SK-N-MC (cell line): ENCODE results near the gene ZCCHC7.

ENCODE experiments used
- EZH2 ChIP-seq: fragments of 200-600 bp; sonication (generic); IDR thresholded peaks from one replicate; pipeline ENCODE4 v1.6.1; 2017; ENCODE audit warnings: antibody characterized with exemption
- POLR2AphosphoS5 ChIP-seq: IDR thresholded peaks from 2 replicates; pipeline ENCODE4 v1.6.1; 2012; ENCODE audit warnings: mild to moderate bottlenecking, low read depth, low read length, borderline replicate concordance

DNA sequence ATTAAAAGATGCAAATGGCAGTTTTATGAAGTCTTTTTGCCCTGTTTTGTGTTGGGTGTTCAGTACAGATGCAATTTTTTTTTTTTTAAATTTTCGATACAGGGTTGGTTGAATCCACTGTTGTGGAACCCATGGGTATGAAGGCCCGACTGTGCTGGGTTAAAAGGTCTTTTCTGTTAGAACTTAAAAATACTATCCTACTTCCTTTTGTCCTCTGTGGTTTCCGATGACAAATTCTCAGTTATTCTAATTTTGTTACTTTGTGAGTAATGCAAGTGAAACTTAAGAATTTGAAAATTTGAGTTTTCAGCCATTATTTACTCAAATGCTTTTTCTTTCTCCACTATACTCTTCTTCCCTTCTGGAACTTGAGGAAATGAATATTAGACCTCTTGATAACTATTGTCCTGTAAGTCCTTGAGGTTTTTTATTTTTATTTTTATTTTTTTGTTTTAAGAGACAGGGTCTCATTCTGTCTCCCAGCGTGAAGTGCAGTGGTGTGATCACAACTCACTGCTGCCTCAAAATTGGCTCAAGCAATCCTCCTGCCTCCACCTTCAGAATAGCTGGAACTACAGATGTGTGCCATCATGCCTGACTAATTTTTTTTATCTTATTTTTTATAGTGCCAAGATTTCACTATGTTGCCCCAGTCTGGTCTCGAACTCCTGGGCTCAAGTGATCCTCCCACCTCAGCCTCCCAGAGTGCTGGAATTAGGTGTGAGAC is 67.5 kb downstream of the ZCCHC7 start:
- TF ChIP-seq POLR2AphosphoS5 (no peak), EZH2 (no peak)
